ENCODE measurements around the gene TMEM127.
"Not testable (repeated sequence)": the region's sequence is repeated elsewhere in the genome, so short reads cannot be mapped to it uniquely, and the experiment has no call there.

Gene TMEM127

DNA sequence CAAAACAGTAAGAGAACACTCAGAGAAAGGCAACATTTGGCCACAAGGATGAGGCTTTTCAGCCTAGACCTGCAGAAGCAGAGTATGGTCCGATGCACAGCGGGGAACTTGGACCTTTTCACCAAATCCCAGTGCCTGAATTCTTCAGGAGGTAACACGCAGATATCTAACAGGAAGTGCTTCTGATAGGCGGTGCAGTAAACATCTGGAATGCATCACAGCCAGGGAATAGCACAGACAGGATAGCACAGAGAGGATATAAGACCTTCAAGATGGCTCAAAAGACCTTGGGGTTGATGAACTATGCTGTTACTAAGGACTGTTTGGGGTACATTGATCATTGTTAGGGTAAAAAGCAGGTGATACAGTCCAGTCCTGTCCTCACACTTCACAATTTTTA lies 1.7 kb downstream of the TMEM127 start:
- DNase-seq (ENCODE audit: low read depth), result peak; percentile 40

DNA sequence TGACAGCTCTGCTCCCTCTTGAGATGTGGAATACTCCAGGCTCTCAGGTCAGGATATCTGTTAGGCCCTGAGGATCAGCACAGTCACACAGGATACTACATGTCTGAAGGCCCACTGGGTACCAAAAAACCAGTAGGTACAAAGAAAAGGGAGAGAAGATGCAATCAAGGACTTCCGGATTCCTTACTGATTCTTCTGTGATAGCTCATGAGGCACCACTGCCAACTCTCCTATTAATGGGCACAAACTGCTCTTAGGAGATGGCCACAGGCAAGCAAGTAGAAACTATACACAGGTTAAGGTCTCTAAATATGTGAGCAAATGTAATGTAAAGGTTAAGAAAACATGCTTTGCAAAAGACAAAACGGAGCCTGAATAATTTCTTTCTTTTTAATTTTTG lies 3.5 kb downstream of the TMEM127 start:
- DNase-seq (ENCODE audit: low read depth), result peak; percentile 17

DNA sequence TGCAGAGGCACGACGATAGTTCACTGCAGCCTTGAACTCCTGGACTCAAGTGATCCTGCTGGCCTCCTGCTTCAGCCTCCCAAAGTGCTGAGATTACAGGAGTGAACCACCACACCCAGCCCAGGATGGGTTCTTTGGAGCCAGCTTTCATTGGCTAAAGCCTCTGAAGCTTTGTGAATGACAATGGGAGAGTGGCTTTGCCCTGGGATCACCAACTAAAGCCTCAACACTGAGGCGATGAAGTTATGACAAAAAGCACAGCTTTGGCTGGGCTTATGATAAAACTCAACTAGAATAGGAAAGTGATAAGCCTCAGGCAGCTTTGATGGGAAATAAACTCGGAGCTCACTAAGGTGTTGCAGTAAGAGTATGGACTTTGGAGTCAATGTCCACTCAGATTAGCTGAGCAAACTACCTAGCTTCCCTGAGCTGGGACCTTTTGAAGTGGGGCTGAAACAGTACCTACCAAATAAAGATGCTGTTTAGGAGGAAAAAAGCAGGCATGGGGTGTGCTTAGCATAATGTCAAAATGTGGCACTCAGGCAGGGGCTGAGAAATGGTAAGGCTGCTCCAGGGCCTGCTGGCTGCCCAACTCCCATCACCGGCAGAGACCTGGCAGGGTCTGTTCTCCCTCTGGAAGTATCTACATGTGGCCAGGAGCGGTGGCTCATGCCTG lies 4.3 kb downstream of the TMEM127 start:
- DNase-seq (ENCODE audit: low read depth), result no peak

DNA sequence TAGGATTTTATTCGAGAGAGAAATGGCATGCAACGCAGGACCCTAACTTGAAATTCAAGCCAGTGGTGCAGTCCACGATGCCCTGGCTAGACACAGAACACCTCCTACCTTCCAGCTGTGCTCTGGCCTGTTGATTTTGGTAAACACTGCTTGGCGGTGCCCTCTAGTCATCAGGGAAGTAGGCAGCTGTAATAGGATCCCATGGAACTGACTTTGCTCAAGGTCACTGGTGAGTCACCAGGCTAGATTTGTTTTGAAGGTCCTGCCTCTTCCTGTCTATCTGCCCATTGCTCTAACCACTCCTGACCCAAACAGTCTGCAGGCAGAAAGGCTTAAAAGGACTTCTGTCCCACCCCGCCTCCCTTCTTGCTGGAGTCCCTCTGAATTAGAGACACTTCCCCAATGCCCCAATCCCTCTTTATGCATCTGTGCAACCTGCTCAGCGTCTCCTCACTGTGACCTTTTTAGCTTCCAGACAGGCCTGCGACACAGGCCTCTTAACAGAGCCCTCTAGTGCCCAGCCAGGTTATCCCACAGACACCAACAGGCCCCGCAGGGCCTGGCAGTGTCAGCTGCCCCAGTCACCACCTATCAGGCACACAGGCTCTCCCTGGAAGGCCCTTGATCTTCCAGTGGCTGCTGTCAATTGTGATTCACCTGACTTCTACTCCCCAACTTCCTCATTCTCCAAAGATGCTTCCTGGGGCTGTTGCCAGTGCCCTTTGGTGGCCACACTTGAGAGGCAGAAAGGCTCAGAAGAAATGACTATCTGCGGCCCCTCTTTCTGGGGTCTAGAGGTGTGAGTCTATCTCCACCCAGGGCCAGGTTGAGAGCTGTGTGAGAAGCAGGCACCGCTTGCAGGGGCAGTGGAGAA lies 5.2 kb downstream of the TMEM127 start:
- peak; percentile 93 for DNase-seq (ENCODE audit: low read depth)

DNA sequence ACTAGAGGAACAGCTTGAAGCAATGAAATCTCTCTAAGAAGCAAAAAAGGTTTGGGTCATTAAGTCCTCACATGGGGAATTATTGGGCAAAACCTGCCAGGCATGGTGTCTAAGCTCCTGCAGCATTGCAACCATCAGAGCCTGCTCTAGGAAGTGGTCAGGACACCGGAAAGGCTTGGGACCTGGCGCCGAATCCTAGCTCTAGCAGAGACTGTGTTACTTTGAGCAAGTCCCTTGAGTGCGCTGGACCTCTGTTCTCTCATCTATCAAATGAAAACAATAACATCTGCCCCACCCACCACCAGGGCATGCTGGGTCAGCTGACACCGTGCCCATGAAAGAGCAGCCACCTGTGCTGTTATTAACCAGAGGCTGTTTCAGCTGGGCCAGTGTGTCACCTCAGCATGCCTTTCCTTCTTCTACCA lies 6.3 kb downstream of the TMEM127 start:
- no peak for DNase-seq (ENCODE audit: low read depth)

DNA sequence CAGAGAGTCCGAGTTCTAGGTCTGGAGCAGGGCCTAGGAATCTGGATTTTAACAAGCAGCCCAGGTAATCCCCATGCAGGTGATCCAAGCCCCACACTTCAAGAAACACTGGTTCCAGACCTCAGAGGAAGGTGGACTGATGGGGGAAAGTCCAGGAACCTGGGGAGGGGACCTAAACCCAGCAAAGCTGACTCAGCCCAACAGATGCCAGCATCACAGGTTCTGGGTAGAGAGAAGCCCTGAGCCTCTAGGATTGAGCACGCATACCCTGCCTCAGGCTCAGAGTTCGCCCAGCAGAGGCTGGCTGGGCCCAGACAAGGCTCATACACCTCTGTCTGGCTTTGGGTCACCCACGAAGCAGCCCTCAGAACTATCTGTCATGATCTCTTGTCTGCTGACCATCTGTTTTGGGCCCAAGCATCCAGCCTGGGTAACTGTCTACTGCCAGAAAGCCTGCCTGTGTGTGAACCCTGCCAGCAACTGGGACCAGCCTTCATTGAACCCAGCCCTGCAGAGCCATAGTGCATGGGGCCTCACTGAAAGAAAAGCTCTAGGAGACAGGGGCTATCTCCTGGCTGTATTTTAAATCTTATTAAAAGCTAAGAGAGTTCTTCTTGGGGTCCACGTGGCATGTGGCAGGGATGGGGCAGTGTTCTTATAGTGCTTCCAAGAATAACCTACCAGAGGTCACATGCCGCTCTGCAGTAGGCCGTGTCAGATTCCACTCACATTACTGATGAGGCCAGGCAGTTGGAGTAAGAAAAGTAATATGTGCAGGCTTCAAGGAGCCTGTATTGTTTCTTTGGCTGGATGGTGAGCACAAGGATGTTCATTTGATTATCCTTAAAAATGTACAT lies 7.4 kb downstream of the TMEM127 start:
- DNase-seq (ENCODE audit: low read depth), result peak; percentile 48

DNA sequence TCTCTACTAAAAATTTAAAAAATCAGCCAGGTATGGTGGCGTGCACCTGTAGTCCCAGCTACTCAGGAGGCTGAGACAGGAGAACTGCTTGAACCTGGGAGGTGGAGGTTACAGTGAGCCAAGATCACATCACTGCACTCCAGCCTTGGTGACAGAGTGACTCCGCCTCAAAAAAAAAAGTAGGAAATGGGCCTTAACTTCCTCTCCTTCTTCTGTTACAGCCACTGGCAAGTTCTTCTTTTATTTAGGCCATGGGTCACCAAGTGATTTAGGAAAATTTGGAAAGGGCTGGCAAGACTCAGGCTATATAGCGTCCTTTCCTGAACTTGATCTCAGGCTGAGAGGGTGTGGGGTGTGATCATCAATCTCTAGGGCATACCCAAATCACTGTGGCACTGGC lies 8.1 kb downstream of the TMEM127 start:
- not testable (repeated sequence) for DNase-seq (ENCODE audit: low read depth)

DNA sequence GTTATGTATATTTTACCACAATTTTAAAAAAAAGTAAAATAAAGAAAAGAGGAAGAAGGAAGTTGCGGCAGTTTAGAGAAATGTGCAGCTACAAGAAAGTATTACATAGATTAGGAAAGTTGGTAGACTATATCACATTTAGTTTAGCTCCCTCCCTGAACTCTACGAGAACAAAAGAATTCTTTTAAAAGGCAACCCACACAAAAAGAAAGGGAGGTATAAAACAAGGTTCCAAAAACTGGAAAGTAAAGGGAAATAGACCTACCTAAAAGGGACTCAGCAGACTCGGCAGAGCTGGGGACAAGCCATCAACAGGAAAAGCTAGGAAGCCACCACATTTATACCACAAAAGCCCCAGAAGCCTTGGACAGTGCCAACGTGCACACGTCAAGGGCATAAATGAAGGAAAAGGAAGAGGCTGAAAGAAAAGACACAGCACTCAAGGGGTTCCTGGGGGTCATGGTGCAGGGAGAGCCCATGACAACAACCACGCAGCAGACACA lies 9.1 kb downstream of the TMEM127 start:
- no peak for DNase-seq (ENCODE audit: low read depth)

DNA sequence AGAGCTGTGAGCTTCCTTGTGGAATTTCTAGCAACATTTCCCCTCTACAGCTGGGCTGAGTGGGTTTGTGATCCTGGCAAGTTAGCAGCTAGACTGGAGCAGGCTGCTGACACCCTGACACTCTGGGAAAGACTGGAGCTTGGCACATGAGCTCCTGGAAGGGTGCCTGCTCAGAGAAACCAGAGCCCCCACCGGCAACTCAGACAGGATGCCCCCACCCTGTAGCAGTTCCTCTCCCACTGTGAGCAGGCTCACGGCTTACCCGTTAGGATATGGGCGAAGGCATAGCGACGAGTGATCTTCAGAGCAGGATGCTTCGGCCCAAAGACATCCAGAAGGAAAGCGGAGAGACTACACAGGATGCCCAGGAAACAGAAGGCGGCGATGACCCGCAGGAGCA lies 11.2 kb downstream of the TMEM127 start:
- DNase-seq (ENCODE audit: low read depth), result no peak

DNA sequence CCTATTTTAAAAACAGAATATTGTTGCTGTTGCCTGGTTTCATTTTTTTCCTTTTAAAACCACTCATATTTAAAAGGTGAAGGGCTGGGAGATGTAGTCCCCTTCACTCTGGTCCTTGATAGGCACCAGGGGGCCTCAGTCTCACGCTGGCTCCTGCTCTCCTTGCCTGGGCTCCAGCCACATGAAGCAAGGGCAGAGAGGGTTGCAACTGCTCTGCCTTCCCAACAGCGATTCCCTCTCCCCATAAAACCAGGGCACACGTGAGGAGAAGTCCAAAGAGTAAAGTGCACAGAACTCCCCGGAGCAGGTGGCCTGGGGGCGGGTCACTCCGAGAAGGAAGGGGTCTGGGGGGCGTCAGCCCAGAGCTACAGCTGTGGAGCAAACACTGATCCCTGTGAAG lies 12.8 kb downstream of the TMEM127 start:
- no peak for DNase-seq (ENCODE audit: low read depth)

DNA sequence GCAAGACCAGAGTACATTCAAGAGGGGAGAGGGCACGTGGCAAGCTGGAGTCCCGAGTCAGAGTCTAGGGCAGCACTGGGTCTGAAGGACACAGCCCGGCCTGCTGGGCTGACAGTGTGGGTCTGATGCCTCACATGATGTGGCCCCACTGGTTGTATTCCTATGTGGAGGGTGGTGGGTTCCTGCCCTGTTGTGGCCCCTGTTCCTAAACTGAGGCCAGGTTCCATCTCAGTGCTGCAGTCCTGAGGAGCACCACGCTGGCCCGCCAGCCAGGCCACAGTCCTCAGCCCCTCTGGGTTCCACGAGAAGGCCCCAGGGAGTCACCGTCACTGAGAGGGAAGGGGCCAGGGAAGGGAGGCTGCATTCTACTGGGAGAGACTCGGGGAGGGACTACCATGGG lies 13.3 kb downstream of the TMEM127 start:
- no peak for DNase-seq (ENCODE audit: low read depth)

DNA sequence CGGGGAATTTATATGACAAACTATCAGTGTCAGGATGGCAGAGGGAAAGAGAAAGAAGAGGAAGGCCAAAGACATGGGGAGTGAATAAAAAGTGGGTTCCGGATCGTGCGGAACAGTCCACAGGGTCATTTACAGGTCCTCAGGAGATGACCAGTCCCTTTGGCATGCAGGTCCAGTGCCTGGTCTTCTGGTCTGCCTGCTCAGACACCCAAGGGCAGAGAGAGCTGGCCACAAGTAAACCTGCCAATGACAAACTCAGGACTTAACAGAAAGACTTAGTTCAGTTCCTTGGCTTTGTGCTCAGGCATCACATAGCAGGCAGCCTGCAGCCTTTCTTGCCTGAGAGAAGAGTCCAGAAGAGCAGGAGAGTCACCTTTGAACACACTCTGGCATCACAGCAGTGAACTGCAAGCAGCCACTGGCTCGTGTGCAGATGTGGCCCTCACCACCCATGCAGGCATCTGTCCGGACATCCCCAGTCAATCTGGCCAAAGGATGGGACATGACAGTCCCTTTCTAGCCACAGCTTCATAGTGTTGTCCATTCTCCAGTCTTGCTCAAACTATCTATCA lies 14.0 kb downstream of the TMEM127 start:
- peak; percentile 99 for DNase-seq (ENCODE audit: low read depth)

DNA sequence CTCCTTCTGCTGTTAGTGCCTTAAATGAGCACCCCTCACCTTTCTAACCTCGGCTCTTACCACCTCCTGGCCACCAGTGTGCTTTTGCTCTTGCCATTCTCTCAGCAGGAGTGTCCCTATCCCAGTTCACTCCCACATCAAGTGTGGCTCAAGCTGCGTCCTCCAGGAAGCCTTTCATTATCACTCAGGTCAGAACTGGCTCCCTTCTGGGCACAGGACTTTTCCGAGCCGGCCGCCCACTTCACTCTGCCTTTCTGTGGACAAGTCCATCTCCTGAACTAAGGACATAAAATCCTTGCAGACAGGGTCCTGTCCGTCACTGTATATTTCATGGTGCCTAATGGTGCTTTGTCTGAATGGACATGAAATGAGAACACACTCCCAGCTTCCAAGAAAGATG lies 15.6 kb downstream of the TMEM127 start:
- no peak for DNase-seq (ENCODE audit: low read depth)

DNA sequence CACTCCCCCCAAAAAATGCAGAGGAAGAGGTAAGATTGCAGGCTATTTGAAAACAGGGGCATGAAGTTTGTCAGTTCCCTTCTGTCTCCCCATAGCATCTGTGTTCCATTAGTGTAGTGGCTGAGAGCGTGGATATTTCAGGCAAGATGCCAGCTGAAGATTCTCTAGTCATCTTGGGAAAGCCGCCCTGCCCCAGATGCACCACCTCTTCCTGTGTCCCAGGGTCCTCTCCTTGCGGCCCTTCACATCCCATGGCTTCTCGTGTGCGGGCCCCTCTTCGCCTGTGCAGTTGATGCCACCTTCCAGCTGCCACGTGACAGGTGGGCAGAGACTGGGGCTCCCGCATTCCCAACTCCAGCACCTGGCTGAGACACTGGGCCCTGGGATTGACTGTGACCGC lies 16.1 kb downstream of the TMEM127 start:
- peak; percentile 93 for DNase-seq (ENCODE audit: low read depth)

DNA sequence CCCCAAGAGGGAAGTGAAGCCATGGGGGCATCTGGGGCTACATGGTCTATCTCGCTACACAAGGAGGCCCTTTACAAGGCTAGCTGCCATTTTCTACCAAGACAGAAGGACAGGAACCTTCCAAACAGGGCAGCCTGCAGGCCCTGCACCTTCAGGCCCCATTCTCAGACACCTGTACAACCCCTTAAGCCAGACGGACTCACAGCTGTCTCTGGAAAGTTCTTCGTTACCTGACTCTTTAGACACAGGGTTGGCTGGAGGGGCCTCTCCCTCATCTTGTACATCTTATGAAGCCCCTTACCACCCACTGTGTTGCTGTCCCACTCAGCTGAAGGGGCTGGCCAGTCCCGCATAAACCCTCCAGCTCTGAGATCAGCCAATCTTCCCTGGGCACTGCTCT lies 17.2 kb downstream of the TMEM127 start:
- no peak for DNase-seq (ENCODE audit: low read depth)

DNA sequence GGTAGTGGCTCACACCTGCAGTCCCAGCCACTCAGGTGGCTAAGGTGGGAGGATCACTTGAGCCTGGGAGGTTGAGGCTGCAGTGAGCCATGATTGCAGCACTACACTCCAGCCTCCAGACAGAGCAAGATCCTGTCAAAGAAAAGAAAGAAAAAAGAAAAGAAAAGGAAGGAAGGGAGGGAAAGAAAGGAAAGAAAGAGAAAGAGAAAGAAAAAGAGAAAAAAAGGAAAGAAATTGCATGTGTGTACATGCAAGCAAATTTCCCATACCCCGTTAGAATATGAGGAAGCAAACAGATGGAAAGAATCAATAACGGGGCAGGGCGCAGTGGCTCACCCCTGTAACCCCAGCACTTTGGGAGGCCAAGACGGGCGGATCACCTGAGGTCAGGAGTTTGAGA lies 17.9 kb downstream of the TMEM127 start:
- no peak for DNase-seq (ENCODE audit: low read depth)

DNA sequence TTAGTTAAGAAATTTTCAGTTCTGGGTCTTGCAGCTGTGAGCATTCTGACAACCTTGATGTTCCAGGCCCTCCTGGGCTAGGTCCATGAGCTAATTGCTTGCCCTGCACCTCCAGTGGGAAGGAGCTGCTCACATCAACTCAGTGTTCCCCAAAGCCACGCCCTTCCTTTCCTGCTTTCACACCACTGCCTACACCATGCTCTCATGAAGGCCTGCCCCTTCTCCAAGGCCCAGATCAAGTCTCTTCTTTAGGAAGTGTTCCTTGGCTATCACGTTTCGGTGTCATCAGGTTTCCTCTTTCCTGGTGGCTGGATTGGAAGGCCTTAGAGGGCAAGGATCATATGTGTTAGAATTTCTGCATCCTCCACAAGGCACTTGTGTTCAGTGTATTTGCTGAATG lies 18.8 kb downstream of the TMEM127 start:
- no peak for DNase-seq (ENCODE audit: low read depth)

DNA sequence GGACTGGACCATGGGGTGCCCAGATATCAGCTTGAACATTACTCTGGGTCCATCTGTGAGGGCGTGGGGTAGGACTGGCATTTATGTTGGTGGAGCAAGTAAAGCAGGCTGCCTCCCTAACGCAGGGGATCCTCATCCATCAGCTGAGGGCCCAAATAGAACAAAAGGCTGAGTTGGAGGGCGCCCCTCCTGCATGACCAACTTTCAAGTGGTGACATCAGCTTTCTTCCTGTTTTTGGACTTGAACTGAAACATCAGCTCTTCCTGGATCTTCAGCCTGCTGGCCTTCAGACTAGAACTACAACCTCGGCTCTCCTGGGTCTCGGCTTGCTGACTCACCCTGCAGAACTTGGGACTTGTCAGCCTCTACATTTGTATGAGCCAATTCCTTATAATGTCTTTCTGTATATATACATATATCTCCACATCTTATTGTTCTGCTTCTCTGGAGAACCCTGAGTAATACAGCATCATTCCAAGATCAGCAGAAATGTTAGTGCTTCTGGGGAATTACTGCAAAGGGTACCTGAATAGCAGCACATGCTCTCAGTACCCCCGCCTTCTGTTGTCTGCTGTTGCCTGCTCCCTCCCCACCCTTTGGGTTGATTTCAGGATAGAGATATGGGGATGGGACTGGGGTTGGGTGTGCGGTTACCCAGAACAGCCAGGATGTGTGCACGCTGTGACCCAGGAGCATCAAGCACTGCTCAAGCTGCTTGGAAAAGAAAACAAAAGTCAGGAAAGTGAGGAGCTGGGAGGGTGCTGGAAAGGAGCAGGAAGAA lies 20.0 kb downstream of the TMEM127 start:
- DNase-seq (ENCODE audit: low read depth), result peak; percentile 56

DNA sequence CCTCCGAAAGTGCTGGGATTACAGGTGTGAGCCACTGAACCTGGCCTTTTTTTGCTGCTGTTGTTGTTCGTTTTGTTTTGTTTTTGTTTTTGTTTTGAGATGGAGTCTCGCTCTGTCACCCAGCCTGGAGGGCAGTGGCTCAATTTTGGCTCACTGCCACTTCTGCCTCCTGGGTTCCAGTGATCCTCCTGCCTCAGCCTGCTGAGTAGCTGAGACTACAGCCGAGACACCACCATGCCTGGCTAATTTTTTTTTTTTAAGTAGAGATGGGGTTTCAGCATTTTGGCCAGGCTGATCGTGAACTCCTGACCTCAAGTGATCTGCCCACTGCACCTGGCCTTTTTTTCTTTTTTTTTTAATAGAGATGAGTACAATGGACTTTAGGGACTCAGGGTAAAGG lies 22.0 kb downstream of the TMEM127 start:
- DNase-seq (ENCODE audit: low read depth), result no peak

DNA sequence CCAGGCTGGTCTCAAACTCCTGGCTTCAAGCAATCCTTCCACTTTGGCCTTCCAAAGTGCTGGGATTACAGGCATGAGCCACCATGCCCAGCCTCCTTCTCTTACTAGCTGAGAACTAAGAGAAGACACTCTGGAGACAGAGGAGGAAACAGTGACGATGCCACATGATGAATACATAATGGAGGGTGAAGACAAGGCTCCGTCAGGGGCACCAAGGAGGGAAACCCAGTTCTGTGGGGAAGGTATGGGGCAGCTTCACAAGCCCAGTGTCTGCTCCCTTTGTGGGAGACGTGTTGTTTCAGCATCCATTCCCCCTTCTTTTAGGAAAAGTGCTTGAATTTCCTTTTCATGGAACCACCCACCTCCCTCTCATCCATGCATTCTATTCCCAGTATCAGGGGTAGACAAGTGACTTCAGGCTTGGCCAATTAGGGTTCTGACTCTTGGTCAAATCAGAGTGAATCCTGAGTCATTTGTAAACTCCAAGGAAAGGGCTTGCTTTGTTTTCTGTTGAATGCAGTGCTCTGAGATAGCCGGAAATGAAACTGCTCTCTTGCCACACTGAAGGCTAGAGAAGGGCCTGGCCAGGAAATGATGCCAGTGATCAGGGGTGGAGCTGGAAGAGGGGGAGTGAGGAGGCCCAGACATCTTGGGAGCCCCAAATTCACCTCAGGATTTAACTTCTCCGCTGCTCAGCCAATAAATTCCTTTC lies 23.7 kb downstream of the TMEM127 start:
- DNase-seq (ENCODE audit: low read depth), result peak; percentile 92

DNA sequence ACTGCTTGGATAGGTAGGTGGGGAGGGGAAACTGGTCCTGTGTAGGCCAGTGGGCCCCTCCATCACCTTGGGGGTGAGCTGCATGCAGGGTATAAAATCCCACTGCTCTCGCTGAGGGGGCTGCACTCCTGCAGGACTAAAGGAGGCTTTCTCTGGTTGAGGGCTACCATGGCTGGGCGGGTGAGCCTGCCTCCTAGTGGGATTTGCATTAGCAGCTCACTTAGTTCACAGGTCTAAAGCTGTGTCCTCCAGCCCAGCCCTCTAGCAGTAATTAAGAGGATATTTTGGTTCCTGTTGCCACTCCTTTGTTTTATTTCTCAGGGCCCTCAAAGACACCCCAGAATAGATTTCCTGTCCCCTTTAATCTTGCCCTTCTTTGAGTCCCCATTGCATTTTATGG lies 24.6 kb downstream of the TMEM127 start:
- no peak for DNase-seq (ENCODE audit: low read depth)
